ENCODE results near the gene ATP6V1E1.

ATP6V1E1 gene

DNA sequence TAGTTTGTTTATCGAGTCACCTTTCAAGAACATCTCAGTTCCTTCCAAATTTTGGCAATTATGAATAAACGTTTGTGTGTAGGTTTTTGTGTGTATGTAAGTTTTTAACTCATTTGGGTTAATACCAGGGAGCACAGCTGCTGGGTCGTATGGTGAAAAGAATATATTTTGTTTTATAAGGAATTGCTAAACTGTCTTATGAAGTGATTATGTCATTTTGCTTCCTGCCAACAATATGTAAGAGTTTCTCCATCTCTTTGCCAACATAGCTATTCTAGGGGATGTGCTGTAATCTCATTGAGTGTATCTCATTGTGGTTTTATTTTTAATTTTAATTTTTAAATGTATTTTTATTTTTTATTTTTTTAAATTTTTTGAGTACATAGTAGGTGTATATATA lies 37.3 kb upstream of the ATP6V1E1 start:
- no peaks in the 10 kb centered on the region for H3K9me3 ChIP-seq (ENCODE audit: control insufficient read depth, low read length)
- H3K79me2 ChIP-seq: peaks cover 11% of the 10 kb centered on the region
- no peaks in the 10 kb centered on the region for H3K36me3 ChIP-seq (ENCODE audit: control insufficient read depth, insufficient read depth, low read length)

GRCh38 chr22:17665248-17665647 lies 36.7 kb upstream of the ATP6V1E1 start:
- peaks cover 9% of the 10 kb centered on the region for H3K79me2 ChIP-seq
- no peak overlapping the region for H3K9ac ChIP-seq
- H3K9me3 ChIP-seq (ENCODE audit: control insufficient read depth, low read length): no peaks in the 10 kb centered on the region
- H3K4me3 ChIP-seq (ENCODE audit: low read depth, low read length): no peak overlapping the region
- H3K36me3 ChIP-seq (ENCODE audit: control insufficient read depth, insufficient read depth, low read length): no peaks in the 10 kb centered on the region
- H2AFZ ChIP-seq: no peak overlapping the region
- no peaks in the 10 kb centered on the region for H3K4me1 ChIP-seq
- H3K27me3 ChIP-seq (ENCODE audit: control insufficient read depth, insufficient read depth, low read length): no peaks in the 10 kb centered on the region
- TF ChIP-seq CTCF (IDR thresholded peaks at IDR 0.05): no peak
- H3K4me2 ChIP-seq (ENCODE audit: low read length): no peak overlapping the region
- H3K27ac ChIP-seq: no peak overlapping the region

More for the DNA sequence above, 37.3 kb upstream of the ATP6V1E1 start:
- Histone ChIP-seq H3K27me3 (ENCODE audit: control insufficient read depth, insufficient read depth, low read length) (no peaks in the 10 kb centered on the region), H3K4me2 (ENCODE audit: low read length) (no peak overlapping the region), H3K27ac (no peak overlapping the region), H3K4me1 (no peaks in the 10 kb centered on the region), H3K9ac (no peak overlapping the region), H2AFZ (no peak overlapping the region), H3K4me3 (ENCODE audit: low read depth, low read length) (no peak overlapping the region)
- no peak for TF ChIP-seq CTCF (IDR thresholded peaks at IDR 0.05)

GRCh38 chr22:17664414-17665055 lies 36.0 kb upstream of the ATP6V1E1 start:
- no peak overlapping the region for H3K27ac ChIP-seq
- H3K4me3 ChIP-seq (ENCODE audit: low read depth, low read length): no peak overlapping the region
- H3K9me3 ChIP-seq (ENCODE audit: control insufficient read depth, low read length): no peaks in the 10 kb centered on the region
- TF ChIP-seq CTCF (IDR thresholded peaks at IDR 0.05): no peak
- no peaks in the 10 kb centered on the region for H3K36me3 ChIP-seq (ENCODE audit: control insufficient read depth, insufficient read depth, low read length)
- no peak overlapping the region for H2AFZ ChIP-seq
- H3K27me3 ChIP-seq (ENCODE audit: control insufficient read depth, insufficient read depth, low read length): no peaks in the 10 kb centered on the region
- H3K4me1 ChIP-seq: no peaks in the 10 kb centered on the region
- no peak overlapping the region for H3K9ac ChIP-seq
- peaks cover 9% of the 10 kb centered on the region for H3K79me2 ChIP-seq
- no peak overlapping the region for H3K4me2 ChIP-seq (ENCODE audit: low read length)

DNA sequence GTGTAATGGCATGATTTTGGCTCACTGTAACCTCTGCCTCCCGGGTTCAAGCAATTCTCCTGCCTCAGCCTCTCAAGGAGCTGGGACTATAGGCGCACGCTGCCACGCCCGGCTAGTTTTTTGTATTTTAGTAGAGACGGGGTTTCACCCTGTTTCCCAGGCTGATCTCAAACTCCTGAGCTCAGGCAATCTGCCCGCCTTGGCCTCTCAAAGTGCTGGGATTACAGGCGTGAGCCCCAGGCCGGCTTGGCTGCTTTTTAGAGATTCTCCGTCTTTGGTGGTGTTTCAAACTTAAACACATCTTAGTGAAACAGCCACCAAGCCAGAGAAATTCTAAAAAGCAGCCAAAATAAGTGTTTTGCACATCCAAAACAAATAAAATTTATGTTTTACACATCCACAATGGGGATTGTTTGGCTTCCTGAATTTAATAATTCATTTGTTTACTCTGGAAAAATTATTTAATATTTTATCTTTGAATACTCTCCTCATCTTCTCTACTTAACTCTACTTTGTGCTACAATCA lies 28.4 kb upstream of the ATP6V1E1 start:
- TF ChIP-seq CTCF (IDR thresholded peaks at IDR 0.05): no peak
- no peaks in the 10 kb centered on the region for H3K9me3 ChIP-seq (ENCODE audit: control insufficient read depth, low read length)
- H3K9ac ChIP-seq: no peak overlapping the region
- peaks cover 2% of the 10 kb centered on the region for H3K79me2 ChIP-seq
- H3K36me3 ChIP-seq (ENCODE audit: control insufficient read depth, insufficient read depth, low read length): no peaks in the 10 kb centered on the region
- H3K27ac ChIP-seq: no peak overlapping the region
- H3K4me3 ChIP-seq (ENCODE audit: low read depth, low read length): no peak overlapping the region
- no peaks in the 10 kb centered on the region for H3K4me1 ChIP-seq
- no peaks in the 10 kb centered on the region for H3K27me3 ChIP-seq (ENCODE audit: control insufficient read depth, insufficient read depth, low read length)
- no peak overlapping the region for H2AFZ ChIP-seq
- no peak overlapping the region for H3K4me2 ChIP-seq (ENCODE audit: low read length)

DNA sequence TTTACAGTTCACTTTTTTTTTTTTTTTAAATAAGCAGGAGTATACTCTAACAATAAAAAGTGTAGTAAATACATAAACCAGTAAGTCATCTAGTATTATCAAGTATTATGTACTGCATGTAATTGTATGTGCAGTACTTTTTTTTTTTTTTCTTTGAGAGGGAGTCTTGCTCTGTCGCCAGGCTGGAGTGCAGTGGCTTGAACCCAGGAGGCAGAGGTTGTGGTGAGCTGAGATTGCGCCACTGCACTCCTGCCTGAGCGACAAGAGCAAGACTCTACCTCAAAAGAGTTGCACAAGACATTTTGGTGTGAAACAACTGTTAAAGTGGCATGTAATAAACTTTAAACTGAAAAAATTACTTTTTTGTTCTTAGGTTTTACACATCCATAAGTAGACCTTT lies 26.7 kb upstream of the ATP6V1E1 start:
- Histone ChIP-seq H2AFZ (no peak overlapping the region), H3K4me2 (ENCODE audit: low read length) (no peak overlapping the region), H3K36me3 (ENCODE audit: control insufficient read depth, insufficient read depth, low read length) (no peaks in the 10 kb centered on the region), H3K9ac (no peak overlapping the region), H3K9me3 (ENCODE audit: control insufficient read depth, low read length) (no peaks in the 10 kb centered on the region), H3K4me3 (ENCODE audit: low read depth, low read length) (no peak overlapping the region), H3K79me2 (peaks cover 6% of the 10 kb centered on the region), H3K4me1 (no peaks in the 10 kb centered on the region), H3K27ac (no peak overlapping the region), H3K27me3 (ENCODE audit: control insufficient read depth, insufficient read depth, low read length) (no peaks in the 10 kb centered on the region)
- no peak for TF ChIP-seq CTCF (IDR thresholded peaks at IDR 0.05)

Measured in parathyroid adenoma (tissue), 2 donors.